A549 (cell line): ENCODE data around the gene ZNF892. TPM values are rescaled to one million over a fixed set of nuclear protein-coding genes. Genes with fewer than 3 reads are reported as not detected.
"Not testable (repeated sequence)": the region's sequence is repeated elsewhere in the genome, so short reads cannot be mapped to it uniquely, and the experiment has no call there.

Experiments used
- ATAC-seq, 2 experiments: fragments of 200-7000 bp in 1 of 2; fragments of >200 bp in 1 of 2; cut with Nextera tagmentation in 1 of 2; cut with Tn5 transposase in 1 of 2; 3 replicates each; pipeline versions ENCODE4 v1.8.0 to v1.9.1; 2018 to 2020; ENCODE audit warnings: mild to moderate bottlenecking in 1 of 2, moderate library complexity in 1 of 2
- CTCF ChIA-PET: fragments of 300-600 bp; sonication (Branson Sonifier 250); formaldehyde crosslinking; extraction: SDS; loops from one replicate; lab custom pipeline; 2021; ENCODE audit warnings: antibody characterized with exemption, inconsistent platforms; lab: Yijun Ruan, JAX
- POLR2A ChIA-PET: fragments of 350-600 bp; formaldehyde crosslinking; extraction: SDS; loops from one replicate; lab custom pipeline; 2021; ENCODE audit warnings: antibody characterized with exemption, inconsistent platforms; lab: Yijun Ruan, JAX
- DNase-seq, 2 experiments: peaks; one replicate each; pipeline versions ENCODE4 v3.0.0 to v3.0.0-alpha.2; 2011 to 2016; ENCODE audit warnings: low read depth in 1 of 2, low spot score in 1 of 2
- FAIRE-seq: peaks from 2 replicates; lab custom pipeline; 2011; peaks lifted over from hg19 to GRCh38; lab: Jason Lieb, UNC
- H3K27ac ChIP-seq, 2 experiments: fragments of >200 bp; sonication (Bioruptor Twin); formaldehyde crosslinking; 3 replicates each; pipeline ENCODE4 v1.5.1; 2016 to 2017
- H3K4me1 ChIP-seq: fragments of >200 bp; sonication (Bioruptor Twin); formaldehyde crosslinking; 3 replicates; pipeline ENCODE4 v1.6.1; 2016
- H3K4me2 ChIP-seq: fragments of >200 bp; sonication (Bioruptor Twin); formaldehyde crosslinking; 3 replicates; pipeline ENCODE4 v1.6.1; 2016
- H3K4me3 ChIP-seq: fragments of >200 bp; sonication (Bioruptor Twin); formaldehyde crosslinking; 3 replicates; pipeline ENCODE4 v1.5.1; 2016
- H3K9me3 ChIP-seq: fragments of >200 bp; sonication (Bioruptor Twin); formaldehyde crosslinking; 3 replicates; pipeline ENCODE4 v1.6.1; 2016
- CEBPB ChIP-seq, 2 experiments: fragments of >200 bp in 1 of 2; sonication (Bioruptor Twin) in 1 of 2; formaldehyde crosslinking in 1 of 2; IDR thresholded peaks; 2 replicates each; pipeline ENCODE4 v1.6.1; 2012 to 2016
- EHMT2 ChIP-seq: fragments of 200-600 bp; sonication (generic); IDR thresholded peaks from 2 replicates; pipeline ENCODE4 v1.6.1; 2016; ENCODE audit warnings: antibody characterized with exemption, low read depth, mild to moderate bottlenecking, moderate library complexity
- EP300 ChIP-seq, 2 experiments: fragments of >200 bp; sonication (Bioruptor Twin); formaldehyde crosslinking; IDR thresholded peaks; 2 replicates in 1 of 2; 3 replicates in 1 of 2; pipeline ENCODE4 v1.6.1; 2016 to 2017
- GATA3 ChIP-seq: IDR thresholded peaks from 2 replicates; pipeline ENCODE4 v1.6.1; 2012; ENCODE audit warnings: borderline replicate concordance
- HDAC2 ChIP-seq: fragments of 200-600 bp; sonication (generic); IDR thresholded peaks from 2 replicates; pipeline ENCODE4 v1.6.1; 2016
- HEYL ChIP-seq: fragments of 250-450 bp; sonication (Bioruptor Pico); IDR thresholded peaks from 2 replicates; pipeline ENCODE4 v1.8.0; 2021; ENCODE audit warnings: mild to moderate bottlenecking, moderate library complexity
- HOXB5 ChIP-seq: fragments of 250-450 bp; sonication (Bioruptor Pico); IDR thresholded peaks from 2 replicates; pipeline ENCODE4 v1.5.0; 2020; ENCODE audit warnings: mild to moderate bottlenecking, moderate library complexity
- RAD21 ChIP-seq, 2 experiments: fragments of >200 bp in 1 of 2; sonication (Bioruptor Twin) in 1 of 2; formaldehyde crosslinking in 1 of 2; IDR thresholded peaks in 1 of 2; conservative IDR thresholded peaks in 1 of 2; 2 replicates in 1 of 2; 3 replicates in 1 of 2; pipeline ENCODE4 v1.6.1; 2012 to 2018; ENCODE audit warnings: inconsistent platforms in 1 of 2
- ZSCAN20 ChIP-seq: fragments of 250-450 bp; sonication (Bioruptor Pico); IDR thresholded peaks from 2 replicates; pipeline ENCODE4 v1.8.0; 2022; ENCODE audit warnings: mild to moderate bottlenecking, moderate library complexity
- WGBS: methylation state at CpG from one replicate; pipeline ENCODE4 v1.1.6; 2017; ENCODE audit errors: missing lambda C conversion rate; 5-methylcytosine and 5-hydroxymethylcytosine counted together
- polyA plus RNA-seq, 4 experiments: library from polyadenylated mRNA; depleted of rRNA in 3 of 4; stranded (reverse); fragments of >200 nt; fragmentation: RNase III in 1 of 4; extraction: RNeasy Plus Mini Kit Qiagen cat#74134 plus additional on column Dnase treatment in 1 of 4; gene quantifications; 2 replicates in 3 of 4; 3 replicates in 1 of 4; pipeline ENCODE4 v1.2.3, GENCODE V29; 2011 to 2017
- TF ChIP-seq, protein P1 (sequence below): fragments of >200 bp; sonication (Bioruptor Twin); formaldehyde crosslinking; IDR thresholded peaks from 3 replicates; pipeline ENCODE4 v1.5.1; 2016

The ZNF892 gene
- polyA plus RNA-seq, 2 of the 4 experiments (the other 2 are of a cell fraction), result 0.72 to 1.8 TPM

DNA sequence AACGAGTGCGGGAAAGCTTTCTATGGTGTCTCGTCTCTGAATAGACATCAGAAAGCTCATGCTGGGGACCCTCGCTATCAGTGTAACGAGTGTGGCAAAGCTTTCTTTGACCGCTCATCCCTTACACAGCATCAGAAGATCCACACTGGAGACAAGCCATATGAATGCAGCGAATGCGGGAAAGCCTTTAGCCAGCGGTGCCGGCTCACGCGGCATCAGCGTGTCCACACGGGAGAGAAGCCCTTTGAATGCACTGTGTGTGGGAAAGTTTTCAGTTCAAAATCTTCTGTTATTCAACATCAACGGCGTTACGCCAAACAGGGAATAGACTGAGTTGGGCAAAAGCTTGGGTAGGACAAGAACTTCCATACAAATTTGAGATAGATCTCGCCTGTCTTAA, 25.5 kb upstream of the ZNF892 start:
- H3K4me1 ChIP-seq, result no peaks in the 10 kb centered on the region
- ChIA-PET POLR2A (no interaction called here), CTCF (no interaction called here)
- ATAC-seq, result no peak
- no peak for DNase-seq
- no peak for FAIRE-seq
- TF ChIP-seq, protein P1, sequence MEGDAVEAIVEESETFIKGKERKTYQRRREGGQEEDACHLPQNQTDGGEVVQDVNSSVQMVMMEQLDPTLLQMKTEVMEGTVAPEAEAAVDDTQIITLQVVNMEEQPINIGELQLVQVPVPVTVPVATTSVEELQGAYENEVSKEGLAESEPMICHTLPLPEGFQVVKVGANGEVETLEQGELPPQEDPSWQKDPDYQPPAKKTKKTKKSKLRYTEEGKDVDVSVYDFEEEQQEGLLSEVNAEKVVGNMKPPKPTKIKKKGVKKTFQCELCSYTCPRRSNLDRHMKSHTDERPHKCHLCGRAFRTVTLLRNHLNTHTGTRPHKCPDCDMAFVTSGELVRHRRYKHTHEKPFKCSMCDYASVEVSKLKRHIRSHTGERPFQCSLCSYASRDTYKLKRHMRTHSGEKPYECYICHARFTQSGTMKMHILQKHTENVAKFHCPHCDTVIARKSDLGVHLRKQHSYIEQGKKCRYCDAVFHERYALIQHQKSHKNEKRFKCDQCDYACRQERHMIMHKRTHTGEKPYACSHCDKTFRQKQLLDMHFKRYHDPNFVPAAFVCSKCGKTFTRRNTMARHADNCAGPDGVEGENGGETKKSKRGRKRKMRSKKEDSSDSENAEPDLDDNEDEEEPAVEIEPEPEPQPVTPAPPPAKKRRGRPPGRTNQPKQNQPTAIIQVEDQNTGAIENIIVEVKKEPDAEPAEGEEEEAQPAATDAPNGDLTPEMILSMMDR, result no peak
- TF ChIP-seq, all 56 proteins: peak for 0
- H3K27ac ChIP-seq, result no peak overlapping the region
- H3K4me2 ChIP-seq, result no peak overlapping the region
- WGBS, result 95% methylated on average over 18 of the region's 18 CpGs
- peaks cover 83% of the 10 kb centered on the region for H3K9me3 ChIP-seq
- no peak overlapping the region for H3K4me3 ChIP-seq

DNA sequence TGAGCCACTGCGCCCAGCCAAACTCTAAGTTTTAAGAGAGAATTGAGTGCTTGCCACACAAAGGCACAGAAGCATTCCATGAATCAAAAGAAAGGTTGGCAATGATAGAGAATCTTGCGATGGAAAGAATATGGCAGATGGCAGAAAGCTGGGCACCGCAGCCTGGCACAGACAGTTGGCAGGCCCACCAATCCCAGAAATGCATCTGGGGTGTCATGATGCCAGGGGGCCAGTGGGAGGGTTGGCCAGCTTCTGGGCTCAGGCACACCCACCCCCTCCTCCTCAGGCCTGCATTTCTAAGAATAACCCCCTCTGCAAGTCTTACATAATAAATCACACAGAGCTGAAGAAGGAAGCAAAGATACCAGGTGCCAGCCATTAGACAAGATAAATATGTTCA, 22.1 kb upstream of the ZNF892 start:
- no peak overlapping the region for H3K4me3 ChIP-seq
- DNase-seq (no peak), FAIRE-seq (no peak), ATAC-seq (no peak)
- H3K4me1 ChIP-seq, result no peaks in the 10 kb centered on the region
- WGBS, result 85% methylated on average over 3 of the region's 3 CpGs
- H3K9me3 ChIP-seq, result peaks cover 83% of the 10 kb centered on the region
- H3K4me2 ChIP-seq, result no peak overlapping the region
- no peak overlapping the region for H3K27ac ChIP-seq
- TF ChIP-seq EP300 (IDR thresholded peaks at IDR 0.05), result no peak
- ChIA-PET POLR2A (no interaction called here), CTCF (interaction anchor here (0.6 to 1.4 kb wide), 2 partner anchors 163 to 187 kb away, joined by 3 to 4 read pairs; no protein-coding TSS in a partner anchor)

DNA sequence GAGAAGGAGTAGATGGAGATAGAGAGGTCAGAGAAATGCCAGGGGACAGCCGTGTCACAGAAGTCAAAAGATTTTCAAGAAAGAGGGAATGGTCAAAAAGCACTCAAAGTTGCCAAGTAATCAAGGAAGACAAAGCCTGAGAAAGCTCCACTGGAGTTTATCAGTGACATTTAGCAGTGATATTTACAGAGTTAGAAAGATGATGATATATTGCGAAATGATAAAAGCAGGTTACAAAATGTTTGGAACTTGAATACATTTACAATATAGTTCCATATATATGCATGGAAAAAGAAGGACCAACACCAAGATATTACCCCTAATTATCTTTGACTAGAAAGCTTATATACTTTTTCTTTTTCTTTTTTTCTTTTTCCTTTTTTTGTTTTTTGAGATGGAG, 21.3 kb upstream of the ZNF892 start:
- FAIRE-seq, result no peak
- H3K4me1 ChIP-seq, result no peaks in the 10 kb centered on the region
- no peak overlapping the region for H3K27ac ChIP-seq
- ATAC-seq, result no peak
- no peak overlapping the region for H3K4me3 ChIP-seq
- POLR2A ChIA-PET, result no interaction called here
- no peak overlapping the region for H3K4me2 ChIP-seq
- DNase-seq, result no peak
- no peak for TF ChIP-seq HEYL (CRISPR knock-in tag)
- peak; percentile 19 to 23; a peak in 2 of 4 replicates for TF ChIP-seq CEBPB (IDR thresholded peaks at IDR 0.05)
- peaks cover 78% of the 10 kb centered on the region for H3K9me3 ChIP-seq
- 46% methylated on average over 2 of the region's 2 CpGs for WGBS
- CTCF ChIA-PET, result interaction anchor here (0.6 kb wide), 1 partner anchor 186 kb away, joined by 4 read pairs; no protein-coding TSS in a partner anchor

DNA sequence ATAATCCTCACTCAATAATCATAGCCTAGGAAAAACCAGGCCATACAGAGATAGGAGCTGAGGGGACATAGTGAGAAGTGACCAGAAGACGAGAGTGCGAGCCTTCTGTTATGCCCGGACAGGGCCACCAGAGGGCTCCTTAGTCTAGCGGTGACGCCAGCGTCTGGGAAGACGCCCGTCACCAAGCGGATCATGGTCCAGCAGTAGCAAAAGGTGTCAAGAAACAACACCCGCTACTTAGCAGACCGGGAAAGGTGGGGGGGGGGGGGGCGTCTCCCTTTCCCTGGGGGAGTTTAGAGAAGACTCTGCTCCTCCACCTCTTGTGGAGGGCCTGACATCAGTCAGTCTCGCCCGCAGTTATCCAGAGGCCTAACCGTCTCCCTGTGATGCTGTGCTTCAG, 14.4 kb upstream of the ZNF892 start:
- H3K4me3 ChIP-seq, H3K4me2 ChIP-seq, POLR2A ChIA-PET, CTCF ChIA-PET, FAIRE-seq, H3K27ac ChIP-seq, H3K4me1 ChIP-seq: not testable (repeated sequence)
- WGBS, result 24% methylated on average over 14 of the region's 15 CpGs
- ATAC-seq (0 out of 6 replicates have a peak, but pooled peaks of 1 of the 2 experiments have one; percentile 45), DNase-seq (peak in 1 of 2 experiments; percentile 53)
- peaks cover 58% of the 10 kb centered on the region for H3K9me3 ChIP-seq
- TF ChIP-seq, protein P1, result peak; percentile 18; the same call in 1 of the 3 replicates
- TF ChIP-seq RAD21 (conservative IDR thresholded peaks at IDR 0.05 in 1 of 2, IDR thresholded peaks at IDR 0.05 in 1 of 2), result peak; percentile 18 to 62; a peak in 3 of 5 replicates

DNA sequence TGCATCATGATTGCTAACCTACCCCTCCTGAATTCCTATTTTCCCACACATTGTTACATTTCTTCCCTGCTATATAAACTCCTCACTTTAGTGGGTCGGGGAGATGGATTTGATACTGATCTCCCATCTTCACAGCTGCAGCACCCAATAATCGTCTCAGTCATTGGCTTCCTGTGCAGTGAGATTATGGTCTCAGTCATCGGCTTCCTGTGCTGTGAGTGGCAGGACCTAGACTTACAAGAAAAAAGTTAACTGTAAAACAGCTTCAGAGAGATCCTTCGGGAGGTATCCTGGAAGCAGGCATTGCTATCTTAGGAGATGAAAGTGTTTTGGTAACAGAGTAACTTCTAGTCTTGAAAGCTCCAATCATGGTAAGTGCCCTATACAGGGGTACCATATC, 3.4 kb upstream of the ZNF892 start:
- FAIRE-seq (no peak), DNase-seq (no peak), ATAC-seq (no peak)
- Histone ChIP-seq H3K4me2 (no peak overlapping the region), H3K4me1 (no peaks in the 10 kb centered on the region), H3K9me3 (peaks cover 69% of the 10 kb centered on the region), H3K27ac (no peak overlapping the region), H3K4me3 (no peak overlapping the region)
- CTCF ChIA-PET, result interaction anchor here (1.0 to 1.7 kb wide), 2 partner anchors 10 to 88 kb away, joined by 3 to 4 read pairs; no protein-coding TSS in a partner anchor
- no peak for TF ChIP-seq GATA3
- no peak for TF ChIP-seq RAD21 (conservative IDR thresholded peaks at IDR 0.05 in 1 of 2, IDR thresholded peaks at IDR 0.05 in 1 of 2)
- TF ChIP-seq ZSCAN20, result no peak
- no peak for TF ChIP-seq HOXB5 (CRISPR knock-in tag)
- no peak for TF ChIP-seq HDAC2
- TF ChIP-seq EHMT2, result no peak
- POLR2A ChIA-PET, result no interaction called here
- WGBS, result 29% methylated on average over 4 of the region's 4 CpGs
